DND-41 (cell line): ENCODE measurements around the gene DGKH.
"Not testable (repeated sequence)": the region's sequence is repeated elsewhere in the genome, so short reads cannot be mapped to it uniquely, and the experiment has no call there.

Experiments used
- ATAC-seq: fragments of 200-7000 bp; cut with Tn5 transposase; 3 replicates; pipeline ENCODE4 v1.9.1; 2021; ENCODE audit warnings: low read depth; ENCODE audit not compliant: insufficient read depth
- DNase-seq: peaks from one replicate; pipeline ENCODE4 v3.0.0-alpha.2; 2020
- H2AFZ ChIP-seq: 2 replicates; pipeline ENCODE4 v1.6.0; 2012; ENCODE audit warnings: low read depth, low read length
- H3K27ac ChIP-seq: 2 replicates; pipeline ENCODE4 v1.5.1; 2012; ENCODE audit warnings: low read length, inconsistent platforms
- H3K27me3 ChIP-seq: fragments of 200-600 bp; sonication (generic); 2 replicates; pipeline ENCODE4 v1.6.0; 2012; ENCODE audit warnings: low read length, mild to moderate bottlenecking, inconsistent platforms; ENCODE audit not compliant: insufficient read depth, poor library complexity
- H3K36me3 ChIP-seq: 2 replicates; pipeline ENCODE4 v1.5.1; 2012; ENCODE audit warnings: low read length, inconsistent platforms; ENCODE audit not compliant: insufficient read depth
- H3K4me1 ChIP-seq: 2 replicates; pipeline ENCODE4 v1.5.1; 2012; ENCODE audit warnings: mild to moderate bottlenecking, low read length; ENCODE audit not compliant: insufficient read depth
- H3K4me2 ChIP-seq: 2 replicates; pipeline ENCODE4 v1.6.0; 2012; ENCODE audit warnings: mild to moderate bottlenecking, moderate library complexity, low read length, inconsistent platforms; ENCODE audit not compliant: insufficient read depth
- H3K4me3 ChIP-seq, 2 experiments: fragments of 200-600 bp in 1 of 2; shearing (Covaris generic) in 1 of 2; 2 replicates each; pipeline ENCODE4 v1.5.1; 2012 to 2016; ENCODE audit warnings: inconsistent platforms in 2 of 2, low read length in 2 of 2, mild to moderate bottlenecking in 2 of 2, low read depth in 1 of 2, moderate library complexity in 1 of 2
- H3K79me2 ChIP-seq: 2 replicates; pipeline ENCODE4 v1.6.0; 2012; ENCODE audit warnings: low read length, inconsistent platforms; ENCODE audit not compliant: insufficient read depth
- H3K9ac ChIP-seq: 2 replicates; pipeline ENCODE4 v1.6.0; 2012; ENCODE audit warnings: low read depth, mild to moderate bottlenecking, inconsistent platforms, low read length, moderate library complexity
- H3K9me3 ChIP-seq: 2 replicates; pipeline ENCODE4 v1.5.1; 2012; ENCODE audit warnings: low read length, moderate library complexity, mild to moderate bottlenecking, inconsistent platforms; ENCODE audit not compliant: insufficient read depth, severe bottlenecking
- H4K20me1 ChIP-seq: 2 replicates; pipeline ENCODE4 v1.6.0; 2012; ENCODE audit warnings: low read length; ENCODE audit not compliant: insufficient read depth
- EZH2 ChIP-seq: IDR thresholded peaks from 3 replicates; pipeline ENCODE4 v1.6.1; 2012; ENCODE audit warnings: borderline replicate concordance, low read depth, mild to moderate bottlenecking, moderate library complexity, low read length, inconsistent platforms; ENCODE audit not compliant: severe bottlenecking
- TF ChIP-seq, protein P1 (sequence below): IDR thresholded peaks from 2 replicates; pipeline ENCODE4 v1.5.1; 2012; ENCODE audit warnings: borderline replicate concordance, low read length, moderate library complexity, mild to moderate bottlenecking; ENCODE audit not compliant: poor library complexity, severe bottlenecking; ENCODE audit errors: extremely low read depth

The DGKH gene

GRCh38 chr13:42153199-42154113 lies 105.0 kb downstream of the DGKH start:
- DNase-seq (no peak), ATAC-seq (no peak)
- Histone ChIP-seq H3K27ac (no peak overlapping the region), H2AFZ (no peak overlapping the region), H3K27me3 (no peaks in the 10 kb centered on the region), H4K20me1 (no peaks in the 10 kb centered on the region), H3K4me1 (no peaks in the 10 kb centered on the region), H3K9me3 (no peaks in the 10 kb centered on the region), H3K79me2 (no peaks in the 10 kb centered on the region), H3K36me3 (peaks cover 6% of the 10 kb centered on the region), H3K4me3 (no peak overlapping the region), H3K4me2 (no peak overlapping the region), H3K9ac (no peak overlapping the region)
- TF ChIP-seq, protein P1, sequence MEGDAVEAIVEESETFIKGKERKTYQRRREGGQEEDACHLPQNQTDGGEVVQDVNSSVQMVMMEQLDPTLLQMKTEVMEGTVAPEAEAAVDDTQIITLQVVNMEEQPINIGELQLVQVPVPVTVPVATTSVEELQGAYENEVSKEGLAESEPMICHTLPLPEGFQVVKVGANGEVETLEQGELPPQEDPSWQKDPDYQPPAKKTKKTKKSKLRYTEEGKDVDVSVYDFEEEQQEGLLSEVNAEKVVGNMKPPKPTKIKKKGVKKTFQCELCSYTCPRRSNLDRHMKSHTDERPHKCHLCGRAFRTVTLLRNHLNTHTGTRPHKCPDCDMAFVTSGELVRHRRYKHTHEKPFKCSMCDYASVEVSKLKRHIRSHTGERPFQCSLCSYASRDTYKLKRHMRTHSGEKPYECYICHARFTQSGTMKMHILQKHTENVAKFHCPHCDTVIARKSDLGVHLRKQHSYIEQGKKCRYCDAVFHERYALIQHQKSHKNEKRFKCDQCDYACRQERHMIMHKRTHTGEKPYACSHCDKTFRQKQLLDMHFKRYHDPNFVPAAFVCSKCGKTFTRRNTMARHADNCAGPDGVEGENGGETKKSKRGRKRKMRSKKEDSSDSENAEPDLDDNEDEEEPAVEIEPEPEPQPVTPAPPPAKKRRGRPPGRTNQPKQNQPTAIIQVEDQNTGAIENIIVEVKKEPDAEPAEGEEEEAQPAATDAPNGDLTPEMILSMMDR: no peak
- no peak for TF ChIP-seq EZH2

GRCh38 chr13:42155251-42155650 lies 106.8 kb downstream of the DGKH start:
- no peak overlapping the region for H3K4me3 ChIP-seq
- DNase-seq (no peak), ATAC-seq (no peak)
- H3K27me3 ChIP-seq: no peaks in the 10 kb centered on the region
- TF ChIP-seq EZH2: no peak
- TF ChIP-seq, protein P1: no peak
- no peaks in the 10 kb centered on the region for H3K9me3 ChIP-seq
- no peak overlapping the region for H2AFZ ChIP-seq
- H3K36me3 ChIP-seq: peaks cover 17% of the 10 kb centered on the region
- no peaks in the 10 kb centered on the region for H3K79me2 ChIP-seq
- H3K27ac ChIP-seq: no peak overlapping the region
- no peak overlapping the region for H3K9ac ChIP-seq
- no peaks in the 10 kb centered on the region for H4K20me1 ChIP-seq
- no peak overlapping the region for H3K4me2 ChIP-seq
- no peaks in the 10 kb centered on the region for H3K4me1 ChIP-seq

- not testable (repeated sequence) for H3K27ac ChIP-seq, H3K4me3 ChIP-seq, H3K9ac ChIP-seq, ATAC-seq, H3K4me1 ChIP-seq, DNase-seq, H3K79me2 ChIP-seq, H3K4me2 ChIP-seq, H2AFZ ChIP-seq, H3K9me3 ChIP-seq, H3K27me3 ChIP-seq, H4K20me1 ChIP-seq
- peaks cover 19% of the 10 kb centered on the region for H3K36me3 ChIP-seq
Observed at GRCh38 chr13:42163338-42163737, 114.9 kb downstream of the DGKH start.

- not testable (repeated sequence) for H4K20me1 ChIP-seq, H3K27me3 ChIP-seq
- peaks cover 22% of the 10 kb centered on the region for H3K36me3 ChIP-seq
Observed at GRCh38 chr13:42163910-42164309, 115.5 kb downstream of the DGKH start.

More at GRCh38 chr13:42163910-42164309, 115.5 kb downstream of the DGKH start:
- H2AFZ ChIP-seq, H3K4me3 ChIP-seq, H3K79me2 ChIP-seq, ATAC-seq, H3K4me1 ChIP-seq, DNase-seq, H3K9ac ChIP-seq, H3K27ac ChIP-seq, H3K4me2 ChIP-seq, H3K9me3 ChIP-seq: not testable (repeated sequence)
